A549 (cell line): ENCODE measurements around the gene MAP3K7CL.

Experiments
- FOSL2 ChIP-seq, 2 experiments: fragments of 450-650 bp in 1 of 2; fragments of >200 bp in 1 of 2; sonication (Bioruptor Twin) in 1 of 2; formaldehyde crosslinking; IDR thresholded peaks; 2 replicates each; pipeline versions ENCODE4 v1.5.0 to v1.6.1; 2016 to 2020; ENCODE audit warnings: mild to moderate bottlenecking in 1 of 2, moderate library complexity in 1 of 2
- KDM5A ChIP-seq: fragments of 200-600 bp; sonication (generic); IDR thresholded peaks from 2 replicates; pipeline ENCODE4 v1.6.1; 2016; ENCODE audit warnings: antibody characterized with exemption, mild to moderate bottlenecking
- MAZ ChIP-seq: fragments of 150-350 bp; IDR thresholded peaks from 2 replicates; pipeline ENCODE4 v1.6.1; 2014; ENCODE audit warnings: antibody characterized with exemption, low read depth, low read length, borderline replicate concordance
- POLR2A ChIP-seq: IDR thresholded peaks from 2 replicates; pipeline ENCODE4 v1.6.1; 2012; ENCODE audit warnings: mild to moderate bottlenecking, low read length
- SMC3 ChIP-seq: fragments of >200 bp; sonication (Bioruptor Twin); formaldehyde crosslinking; IDR thresholded peaks from 3 replicates; pipeline ENCODE4 v1.6.1; 2018; ENCODE audit warnings: inconsistent platforms
- TF ChIP-seq, protein P1 (sequence below): fragments of >200 bp; sonication (Bioruptor Twin); formaldehyde crosslinking; IDR thresholded peaks from 3 replicates; pipeline ENCODE4 v1.5.1; 2016
- TF ChIP-seq, protein P2 (sequence below): IDR thresholded peaks from 2 replicates; pipeline ENCODE4 v1.6.1; 2012

DNA sequence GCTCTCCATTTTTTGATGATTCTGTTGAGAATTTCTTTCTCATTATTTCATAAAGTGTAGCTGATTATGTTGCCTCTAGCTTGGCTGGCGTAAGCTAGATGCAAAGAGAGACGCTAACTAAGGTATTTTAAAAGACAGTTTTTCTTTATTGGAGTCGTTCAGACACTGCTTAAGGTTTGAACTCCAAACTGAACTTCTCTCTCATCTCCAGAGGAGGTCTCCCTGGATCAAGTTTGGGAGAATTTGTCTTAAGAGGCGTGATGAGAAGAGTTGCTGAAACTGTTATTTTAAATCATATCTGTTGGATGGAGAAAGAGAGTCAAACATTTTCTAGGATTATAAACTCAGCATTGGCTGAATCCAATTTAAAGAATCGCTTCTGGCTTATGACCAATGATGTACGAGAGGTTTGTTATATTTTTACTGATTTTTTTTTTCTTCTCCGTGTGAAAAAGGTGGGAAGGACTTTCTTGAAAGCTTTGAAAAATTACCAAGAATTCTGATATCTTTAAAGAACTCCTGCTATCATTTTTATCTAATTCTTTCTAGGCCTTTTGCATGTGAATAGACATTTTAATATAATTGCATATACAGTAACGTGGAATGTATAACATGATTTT lies 34.0 kb downstream of the MAP3K7CL start:
- TF ChIP-seq, protein P1, sequence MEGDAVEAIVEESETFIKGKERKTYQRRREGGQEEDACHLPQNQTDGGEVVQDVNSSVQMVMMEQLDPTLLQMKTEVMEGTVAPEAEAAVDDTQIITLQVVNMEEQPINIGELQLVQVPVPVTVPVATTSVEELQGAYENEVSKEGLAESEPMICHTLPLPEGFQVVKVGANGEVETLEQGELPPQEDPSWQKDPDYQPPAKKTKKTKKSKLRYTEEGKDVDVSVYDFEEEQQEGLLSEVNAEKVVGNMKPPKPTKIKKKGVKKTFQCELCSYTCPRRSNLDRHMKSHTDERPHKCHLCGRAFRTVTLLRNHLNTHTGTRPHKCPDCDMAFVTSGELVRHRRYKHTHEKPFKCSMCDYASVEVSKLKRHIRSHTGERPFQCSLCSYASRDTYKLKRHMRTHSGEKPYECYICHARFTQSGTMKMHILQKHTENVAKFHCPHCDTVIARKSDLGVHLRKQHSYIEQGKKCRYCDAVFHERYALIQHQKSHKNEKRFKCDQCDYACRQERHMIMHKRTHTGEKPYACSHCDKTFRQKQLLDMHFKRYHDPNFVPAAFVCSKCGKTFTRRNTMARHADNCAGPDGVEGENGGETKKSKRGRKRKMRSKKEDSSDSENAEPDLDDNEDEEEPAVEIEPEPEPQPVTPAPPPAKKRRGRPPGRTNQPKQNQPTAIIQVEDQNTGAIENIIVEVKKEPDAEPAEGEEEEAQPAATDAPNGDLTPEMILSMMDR = peak; percentile 75
- TF ChIP-seq SMC3 (peak; percentile 92), MAZ (no peak), FOSL2 (IDR thresholded peaks at IDR 0.05) (no peak), FOSL2 (CRISPR knock-in tag; IDR thresholded peaks at IDR 0.05) (no peak), POLR2A (no peak), KDM5A (no peak)
- TF ChIP-seq, protein P2, sequence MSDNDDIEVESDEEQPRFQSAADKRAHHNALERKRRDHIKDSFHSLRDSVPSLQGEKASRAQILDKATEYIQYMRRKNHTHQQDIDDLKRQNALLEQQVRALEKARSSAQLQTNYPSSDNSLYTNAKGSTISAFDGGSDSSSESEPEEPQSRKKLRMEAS = no peak
